GM19395 (cell line): ENCODE measurements around the gene RHOBTB3.
"Not testable (repeated sequence)": the region's sequence is repeated elsewhere in the genome, so short reads cannot be mapped to it uniquely, and the experiment has no call there.

Source experiments
- ATAC-seq: cut with Tn5 transposase; IDR thresholded peaks from one replicate; pipeline ENCODE4 v1.9.1; 2021; ENCODE audit warnings: mild to moderate bottlenecking, moderate library complexity; ENCODE audit not compliant: unreplicated experiment

Gene RHOBTB3

DNA sequence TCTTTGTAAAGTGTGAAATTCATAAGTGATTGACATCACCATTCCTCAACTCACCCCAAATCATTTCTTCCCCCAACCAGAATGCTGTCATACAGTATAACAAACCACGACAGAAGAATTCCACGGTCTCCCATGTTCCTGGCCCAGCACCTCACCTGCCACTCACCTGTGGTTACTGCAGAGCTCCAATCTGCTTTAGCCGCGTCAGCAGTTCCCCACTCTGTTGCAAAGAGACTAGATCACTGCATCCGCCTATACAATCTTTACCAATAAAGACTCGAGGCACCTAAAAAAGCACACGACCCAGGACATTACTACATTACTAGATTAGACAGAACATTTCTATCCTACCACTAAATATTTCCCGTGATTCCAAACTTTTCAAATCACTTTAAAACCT, 85.2 kb downstream of the RHOBTB3 start:
- no peak for ATAC-seq

DNA sequence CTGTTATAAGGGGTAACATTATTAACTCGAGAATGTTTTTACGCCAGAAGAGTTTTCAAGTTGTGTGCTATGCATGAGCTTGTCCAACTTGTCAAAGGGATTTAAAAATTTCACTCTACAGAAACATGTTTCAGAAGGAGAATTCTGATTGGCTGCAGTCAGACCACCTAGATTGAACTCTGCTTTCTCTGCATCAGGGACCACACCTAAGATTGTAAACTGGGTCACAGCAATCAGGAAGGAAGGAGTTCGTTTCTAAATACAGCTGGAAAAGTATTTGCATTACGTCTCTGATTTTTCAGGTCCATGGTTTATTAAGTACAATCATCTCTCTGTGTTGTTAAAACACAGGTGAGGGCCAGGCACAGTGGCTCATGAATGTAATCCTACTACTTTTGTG, 85.6 kb downstream of the RHOBTB3 start:
- ATAC-seq: no peak

DNA sequence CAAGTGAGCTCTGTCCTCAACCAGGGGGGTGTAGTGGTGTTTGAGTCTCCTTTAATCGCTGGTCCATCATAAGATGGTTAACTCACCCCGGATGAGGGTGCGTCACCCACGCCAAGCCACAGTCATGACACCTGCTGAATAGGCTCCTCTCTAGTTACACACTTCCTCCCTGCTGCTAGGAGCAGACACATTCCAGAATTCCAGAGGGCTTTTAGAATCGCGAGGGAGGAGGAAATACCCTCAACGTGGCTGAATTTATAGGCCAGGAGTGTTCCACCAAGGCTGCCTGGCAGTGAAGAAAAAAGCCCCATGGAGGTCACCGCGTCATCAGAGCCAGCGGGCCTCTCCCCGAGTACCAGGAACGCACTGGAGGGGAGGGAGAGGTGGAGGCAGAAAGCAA, 86.3 kb downstream of the RHOBTB3 start:
- no peak for ATAC-seq

DNA sequence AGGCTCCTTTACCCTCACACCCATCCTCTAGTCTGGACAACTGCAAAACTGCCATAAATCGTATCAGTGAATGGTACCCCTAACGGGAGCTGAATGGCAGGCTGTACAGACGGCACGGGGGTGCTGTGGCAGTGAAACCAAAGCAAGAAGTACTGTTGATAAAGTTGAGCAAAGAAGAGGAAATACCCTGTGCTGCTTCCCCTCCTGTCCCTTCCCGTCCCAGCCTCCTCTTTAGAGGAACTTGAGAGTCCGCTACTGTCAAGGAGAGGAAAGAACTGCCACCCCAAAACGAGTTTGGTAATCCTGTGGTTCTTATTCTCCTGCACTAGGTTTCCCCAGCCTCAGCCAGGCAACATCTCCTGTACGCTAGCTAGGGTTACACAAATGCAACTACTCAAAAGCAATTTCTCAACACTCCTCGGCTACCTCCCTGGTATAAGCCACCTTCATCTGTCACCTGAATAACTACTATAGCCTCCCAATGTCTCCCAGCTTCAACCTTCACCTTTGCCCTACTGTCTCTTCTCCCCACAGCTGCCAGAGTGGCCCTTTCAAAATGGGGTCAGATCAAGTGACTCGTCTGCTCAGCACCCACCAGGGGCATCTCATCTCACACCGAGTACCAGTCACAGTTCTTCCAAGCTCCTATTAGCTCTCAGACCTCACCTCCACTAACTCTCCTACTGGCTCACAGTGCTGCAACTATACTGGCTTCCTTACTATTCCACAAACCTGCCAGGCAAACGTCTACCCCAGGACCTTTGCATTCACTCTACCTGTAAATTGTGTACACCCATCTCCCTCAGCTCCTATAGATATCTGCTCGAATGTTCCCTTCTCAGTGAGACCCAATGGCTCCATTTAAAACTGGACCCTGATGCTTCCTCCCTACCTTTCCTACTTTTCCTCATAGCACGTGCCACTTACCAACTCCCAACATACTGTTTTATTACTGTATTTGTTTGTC, 87.3 kb downstream of the RHOBTB3 start:
- ATAC-seq: no peak

DNA sequence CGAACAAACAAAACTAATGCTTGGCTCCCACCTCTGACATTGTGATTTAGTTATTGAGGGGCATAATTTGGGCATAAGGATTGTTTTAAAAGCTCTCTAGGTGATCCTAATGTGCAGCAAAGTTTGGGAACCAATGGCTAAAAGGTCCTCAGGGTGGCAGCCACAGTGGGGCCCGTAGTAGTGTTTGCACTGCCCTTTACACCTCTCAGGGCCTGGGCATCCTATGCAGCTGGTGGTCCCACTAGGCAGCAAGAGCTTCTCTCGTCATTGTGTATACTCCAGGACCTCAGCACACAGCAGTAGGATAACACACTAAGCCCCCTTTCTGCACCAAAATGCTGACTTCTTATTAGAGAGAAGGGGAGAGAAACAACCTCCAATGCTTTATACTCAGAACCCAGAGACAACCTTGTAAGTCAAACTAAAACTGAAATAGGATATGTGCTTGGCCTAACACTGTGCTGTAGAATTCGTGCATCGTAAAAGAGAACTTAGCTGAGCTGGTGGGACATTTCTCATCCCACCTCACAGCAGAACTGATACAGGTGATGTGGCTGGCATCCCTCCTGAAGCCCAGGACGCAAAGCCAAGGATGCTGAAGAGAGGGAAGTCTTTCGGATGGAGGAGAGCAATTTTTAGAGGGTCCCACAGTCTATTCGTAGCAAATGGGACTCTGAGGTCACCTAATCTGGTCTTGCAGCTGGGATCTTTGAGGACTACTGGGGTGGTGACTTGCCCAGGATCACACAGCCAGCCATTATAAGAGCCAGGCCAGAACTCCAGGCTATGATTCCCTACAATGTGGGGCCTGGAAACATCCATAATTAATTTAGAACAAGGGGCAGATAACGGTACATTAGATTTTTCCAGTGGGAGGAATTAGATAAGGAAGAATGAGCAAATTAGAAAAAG, 90.2 kb downstream of the RHOBTB3 start:
- ATAC-seq: peak; percentile 31

DNA sequence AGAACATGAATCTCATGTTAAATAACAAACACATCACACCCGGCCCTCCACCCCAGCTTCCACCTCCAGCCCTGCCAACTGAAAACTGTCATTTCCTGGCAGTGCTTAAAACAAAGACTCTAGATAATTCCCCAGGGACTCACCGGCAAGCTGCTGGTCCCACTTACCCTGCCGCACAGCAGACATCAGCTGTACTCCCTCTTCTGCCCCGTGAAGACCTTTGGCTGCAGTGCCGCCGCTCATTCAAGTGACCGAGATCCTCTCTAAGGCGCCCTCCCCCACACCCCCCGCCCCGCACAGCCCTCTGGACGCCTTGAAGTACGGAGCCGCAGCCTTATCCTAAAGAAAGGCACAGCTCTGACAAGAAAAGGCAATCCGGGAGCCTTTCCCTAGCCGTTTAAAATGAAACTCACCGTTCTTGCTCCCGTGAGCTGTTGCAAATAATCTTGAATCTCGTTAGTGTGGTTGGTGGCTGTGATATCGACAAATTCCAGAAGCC, 91.0 kb downstream of the RHOBTB3 start:
- peak; percentile 30 for ATAC-seq

DNA sequence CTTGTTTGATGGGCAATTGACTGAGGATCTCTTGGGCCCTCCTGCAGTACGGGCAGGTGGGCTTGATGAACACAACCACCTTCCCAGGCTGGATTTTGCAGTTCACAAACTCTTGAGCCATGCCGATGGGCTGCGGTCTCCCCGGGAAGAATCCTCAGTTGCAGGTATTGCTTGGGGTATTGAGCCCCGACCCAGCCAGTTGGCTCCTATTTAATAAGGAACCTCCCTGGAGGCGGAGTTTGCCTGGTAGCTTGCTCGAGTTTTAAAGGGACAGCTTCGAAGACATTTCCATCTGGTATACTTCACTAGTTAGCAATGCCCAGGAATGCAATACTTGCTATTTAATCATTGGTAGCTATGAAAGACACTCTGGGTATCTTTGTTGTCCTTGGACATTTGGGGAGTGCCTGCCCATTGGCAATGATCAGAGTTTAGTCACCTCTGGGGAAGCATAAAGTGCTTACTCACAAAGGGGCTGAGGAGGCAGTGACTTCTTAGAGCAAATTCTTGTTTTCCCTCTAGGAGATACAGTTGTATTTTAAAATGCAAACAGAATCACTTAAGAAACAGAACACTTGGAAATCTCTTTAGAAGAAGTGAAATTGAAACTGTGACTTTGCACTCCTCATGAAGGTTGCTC, 91.5 kb downstream of the RHOBTB3 start, which contains the start of gene GLRX:
TSS of gene GLRX (minus strand) at position 185 of the 640 bp plus-strand sequence. CDS start at position 121, 64 bp downstream.
- peak; percentile 48 for ATAC-seq

DNA sequence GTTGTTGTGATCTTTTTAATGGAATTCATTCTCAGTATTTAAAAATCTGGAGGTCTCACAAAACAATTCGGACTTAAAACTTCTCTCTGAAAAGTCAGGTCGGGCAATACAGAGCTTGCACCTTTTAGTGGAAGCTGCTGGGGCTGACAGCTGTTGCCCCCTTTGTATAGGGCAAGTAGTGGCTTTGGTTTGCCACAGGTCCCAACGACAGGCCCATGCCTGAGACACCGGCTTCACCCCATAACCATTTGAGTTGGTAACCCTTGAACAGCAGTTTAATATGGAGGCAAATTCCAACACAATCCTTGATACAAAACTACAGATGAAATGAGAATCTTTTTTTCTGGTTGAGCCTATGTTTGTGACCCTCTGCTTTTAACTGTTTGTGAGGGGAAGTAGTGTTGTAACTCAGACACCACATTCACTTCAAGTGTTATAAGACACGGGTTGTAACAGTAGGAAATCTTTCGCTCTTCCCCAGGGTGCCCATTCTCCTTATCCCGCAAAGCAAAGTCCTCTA, 92.1 kb downstream of the RHOBTB3 start:
- ATAC-seq: peak; percentile 3

DNA sequence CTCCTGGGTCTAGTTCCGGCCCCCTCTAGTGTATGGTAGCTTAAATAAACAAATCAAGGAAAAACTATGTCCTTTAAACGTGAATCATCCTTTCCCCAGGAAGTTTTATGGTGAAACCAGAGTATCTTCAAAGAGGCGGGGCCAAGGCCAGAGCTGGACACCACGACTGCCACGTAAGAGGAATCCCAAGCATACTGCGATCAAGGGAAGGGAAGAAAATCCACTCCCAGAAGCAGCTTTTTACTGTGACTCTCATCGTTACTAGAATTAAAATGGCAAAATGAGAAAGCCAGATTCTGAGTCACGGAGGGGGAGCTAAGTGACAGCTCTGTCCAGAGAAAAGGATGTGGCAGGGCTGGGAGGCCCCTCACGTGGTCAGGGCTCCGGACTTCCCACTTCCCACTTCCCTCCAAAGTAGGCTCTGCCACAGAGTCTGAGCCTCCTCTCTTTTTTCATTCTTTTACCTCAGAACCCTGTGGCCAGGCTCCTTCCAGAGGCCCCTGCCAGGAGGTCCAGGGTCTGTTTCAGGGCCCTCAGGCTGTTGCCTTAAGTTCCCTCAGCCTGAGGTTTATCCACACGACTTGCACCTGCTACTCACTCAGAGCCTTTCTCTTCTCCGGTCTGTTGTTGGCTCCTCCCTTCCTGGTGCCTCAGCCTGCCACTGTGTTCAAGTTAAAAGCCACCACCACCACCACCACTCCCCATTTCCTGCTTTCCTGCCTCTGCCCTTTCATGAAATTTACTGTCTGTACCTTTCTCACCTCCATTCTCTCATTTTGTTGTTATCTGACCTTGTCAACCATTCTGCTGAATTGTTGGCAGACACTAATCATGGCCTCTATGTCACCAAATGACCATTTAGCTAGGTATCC, 92.8 kb downstream of the RHOBTB3 start:
- peak; percentile 51 for ATAC-seq

DNA sequence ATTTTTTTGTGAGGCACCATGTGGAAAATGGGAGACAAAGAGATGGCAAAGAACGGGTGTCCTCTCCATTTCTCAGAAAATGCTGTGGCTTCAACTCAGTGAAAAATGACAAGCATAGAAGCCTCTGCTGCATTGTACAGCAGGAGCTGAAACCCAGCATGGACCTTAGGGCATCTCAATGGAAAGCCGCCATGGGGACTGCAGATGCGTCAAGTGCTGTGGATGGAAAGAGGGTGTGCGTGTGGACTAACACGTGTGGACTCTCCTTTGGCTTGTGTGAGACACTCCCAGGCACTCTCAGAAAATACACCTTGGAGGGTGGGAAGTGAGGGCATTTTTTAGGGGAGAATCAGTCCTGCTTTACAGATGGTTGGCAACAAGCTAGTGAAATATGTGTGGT, 93.6 kb downstream of the RHOBTB3 start:
- ATAC-seq: no peak

DNA sequence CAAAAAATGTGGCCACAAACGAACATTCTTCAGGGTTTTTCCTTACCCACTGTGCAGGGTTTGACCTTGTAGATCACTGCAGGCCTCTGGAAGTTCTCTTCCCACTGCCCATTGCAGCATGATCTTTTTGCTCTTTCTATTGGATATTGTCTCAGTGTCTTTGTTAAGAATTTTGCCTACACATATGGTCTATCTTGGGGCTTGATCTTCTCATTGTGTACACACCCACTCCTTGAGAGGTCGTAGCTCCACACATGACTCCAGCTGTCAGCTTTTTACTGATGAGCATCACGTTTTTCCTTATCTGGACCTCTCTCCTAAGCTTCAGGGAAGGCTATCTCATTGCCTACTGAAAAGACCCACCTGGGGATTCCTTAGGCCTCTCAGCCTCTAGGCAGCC, 94.4 kb downstream of the RHOBTB3 start:
- ATAC-seq: no peak

DNA sequence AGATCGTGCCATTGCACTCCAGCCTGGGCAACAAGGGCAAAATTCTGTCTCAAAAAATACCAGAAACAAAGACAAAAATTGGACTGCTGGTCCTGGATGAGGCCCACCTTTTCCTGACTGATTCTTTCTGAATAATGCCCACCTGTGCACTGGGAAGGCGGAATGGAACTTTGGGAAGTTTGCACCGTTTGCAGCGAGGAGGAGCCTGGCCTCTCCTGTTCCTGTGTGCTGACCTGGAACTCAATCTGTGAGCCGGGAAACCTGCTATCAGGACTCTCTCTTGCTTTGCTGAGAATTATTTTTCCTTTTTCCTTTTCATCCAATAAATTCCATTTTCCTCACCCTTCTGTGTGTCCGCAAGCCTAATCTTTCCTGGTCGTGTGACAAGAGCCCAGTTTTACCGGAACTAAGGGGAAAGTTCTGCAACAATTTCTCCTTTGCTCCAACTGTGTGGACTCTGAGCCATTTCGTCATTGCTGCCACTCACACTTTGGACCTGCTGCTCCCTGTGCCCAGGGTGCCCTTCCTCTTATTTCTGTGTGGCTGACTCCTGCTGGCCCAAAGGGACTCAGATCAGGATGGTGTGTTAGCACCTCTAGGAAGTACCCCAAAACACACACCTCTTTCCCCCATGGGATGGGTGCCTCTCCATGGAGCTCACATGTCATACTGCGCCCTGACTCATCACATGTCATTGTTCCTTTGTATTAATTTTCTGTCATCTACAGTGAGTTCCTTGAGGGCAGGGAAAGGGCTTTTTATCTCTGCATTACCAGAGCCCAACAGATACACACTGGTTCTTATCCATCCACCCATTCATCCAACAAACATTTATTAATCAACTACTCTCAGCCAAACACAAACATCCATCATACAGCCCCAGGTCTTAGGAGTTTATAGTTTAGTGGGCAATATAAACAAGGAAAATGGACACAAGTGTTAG, 96.1 kb downstream of the RHOBTB3 start:
- ATAC-seq: no peak

DNA sequence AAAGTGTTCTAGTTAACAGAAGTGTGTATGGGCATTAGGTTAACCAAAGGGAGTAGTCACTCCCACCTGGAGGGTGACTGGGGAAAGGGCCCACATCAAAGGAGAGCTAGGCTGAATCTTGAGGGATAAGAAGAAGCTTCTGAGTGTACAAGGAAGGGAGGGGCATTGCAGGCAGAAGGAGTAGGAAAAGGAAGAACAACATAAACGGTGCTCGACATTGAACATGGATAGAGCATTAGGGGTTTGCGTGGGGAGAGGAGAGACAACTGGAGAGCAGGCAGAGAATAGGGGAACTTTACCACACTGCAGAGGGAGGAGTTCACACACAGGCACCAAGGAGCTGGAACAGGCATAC, 96.7 kb downstream of the RHOBTB3 start:
- no peak for ATAC-seq

DNA sequence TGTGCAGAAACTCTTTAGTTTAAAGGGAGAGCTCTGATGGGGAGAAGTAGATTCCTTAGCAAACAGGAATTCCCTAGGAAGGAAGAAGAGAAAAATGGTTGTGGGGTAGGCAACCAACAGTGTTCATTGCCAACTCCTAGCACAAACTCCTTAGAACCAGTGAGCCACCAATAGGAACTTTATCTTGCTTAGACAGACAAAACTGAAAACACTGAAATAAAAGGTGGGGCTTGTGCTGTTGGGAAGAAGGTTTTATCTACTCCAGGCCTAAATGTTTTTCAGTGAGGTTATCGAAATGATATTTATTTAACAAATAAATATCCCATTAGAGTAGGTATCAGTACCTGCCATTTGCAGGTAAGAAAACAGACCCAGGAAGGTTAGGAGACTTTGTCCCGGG, 99.1 kb downstream of the RHOBTB3 start:
- no peak for ATAC-seq

DNA sequence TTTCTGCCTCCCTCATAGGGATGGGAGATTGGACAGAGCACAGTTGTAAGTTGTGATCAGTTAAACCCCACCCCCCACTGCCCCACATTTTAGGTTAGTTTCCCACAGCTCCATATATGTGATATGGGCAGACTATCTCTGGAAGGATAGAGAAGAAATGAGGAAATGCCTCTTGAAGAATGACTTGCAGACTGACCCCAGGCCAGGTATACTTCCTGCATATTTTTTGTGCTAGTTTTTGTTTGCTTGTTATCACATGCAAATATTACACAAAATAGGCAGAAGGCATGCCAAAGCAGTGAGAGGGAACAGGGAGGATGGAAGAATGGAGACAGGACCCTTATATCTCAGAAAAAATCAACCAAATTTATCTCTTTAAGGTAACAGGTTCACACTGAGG, 101.5 kb downstream of the RHOBTB3 start:
- ATAC-seq: no peak

DNA sequence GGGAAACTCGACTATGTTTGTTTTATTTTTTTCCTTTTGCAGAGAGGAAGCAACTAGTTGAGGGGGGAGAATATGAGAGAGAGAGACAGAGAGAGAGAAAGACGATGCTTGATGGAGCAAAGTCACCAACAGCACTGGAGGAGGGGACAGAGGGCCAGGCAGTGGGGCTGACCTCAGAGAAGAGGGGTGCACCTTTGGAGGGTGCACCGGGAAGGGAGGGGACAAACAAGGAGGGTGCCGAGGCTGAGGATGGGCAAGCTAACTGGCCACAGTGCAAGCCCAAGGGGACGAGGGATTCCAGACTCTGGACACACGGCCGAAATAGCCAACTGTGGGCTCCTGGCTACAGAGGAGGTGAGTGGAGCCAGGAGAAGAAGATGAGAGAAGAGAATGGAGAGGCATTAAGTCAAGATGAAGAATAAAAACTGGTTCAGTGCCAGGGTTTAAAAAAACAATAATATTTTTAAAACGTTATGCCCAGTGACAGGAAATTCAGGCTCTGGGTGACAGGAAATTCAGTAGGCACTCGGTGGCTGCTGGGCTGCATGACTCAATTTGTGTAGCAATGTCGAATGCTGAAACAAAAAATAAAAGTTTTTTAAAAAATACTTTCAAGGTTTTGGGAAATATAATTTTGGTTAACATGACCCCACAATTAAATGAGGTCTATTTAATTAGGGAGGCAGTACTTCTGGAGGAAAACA, 104.7 kb downstream of the RHOBTB3 start:
- no peak for ATAC-seq

DNA sequence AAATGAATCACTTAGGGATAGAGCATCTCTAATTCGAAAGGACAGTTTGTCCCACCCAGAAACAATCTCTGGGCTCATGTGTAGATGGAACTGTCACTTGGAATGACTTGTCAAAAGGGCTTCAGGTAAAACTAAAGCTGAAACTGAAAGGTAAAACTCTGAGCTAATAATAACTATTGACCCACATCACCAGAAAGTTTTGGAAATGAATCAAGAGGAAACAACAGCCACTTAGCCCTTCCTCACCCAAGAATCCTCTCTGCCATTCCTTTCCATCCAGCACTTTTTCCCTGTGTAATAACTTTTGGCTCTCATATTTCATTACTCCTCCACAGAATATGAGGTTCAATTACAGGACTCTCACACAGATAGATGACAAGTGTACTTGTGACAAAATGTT, 105.4 kb downstream of the RHOBTB3 start:
- ATAC-seq: no peak

DNA sequence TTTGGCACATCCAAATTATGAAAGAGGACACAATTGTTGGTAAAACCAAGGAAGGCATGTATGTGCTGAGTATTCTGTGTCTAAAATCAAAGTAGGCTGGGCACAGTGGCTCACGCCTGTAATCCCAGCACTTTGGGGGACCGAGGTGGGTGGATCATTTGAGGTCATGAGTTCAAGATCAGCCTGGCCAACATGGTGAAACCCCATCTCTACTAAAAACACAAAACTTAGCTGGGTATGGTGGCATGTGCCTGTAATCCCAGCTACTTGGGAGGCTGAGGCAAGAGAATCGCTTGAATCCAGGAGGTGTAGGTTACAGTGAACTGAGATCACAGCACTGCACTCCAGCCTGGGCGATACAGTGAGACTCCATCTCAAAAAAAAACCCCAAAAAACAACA, 105.8 kb downstream of the RHOBTB3 start:
- not testable (repeated sequence) for ATAC-seq
